Thyroid gland (tissue), 4 donors: ENCODE results near the gene GDAP1L1.

Source experiments
- POLR2A ChIP-seq, 2 donors: fragments of 450-650 bp; IDR thresholded peaks; one replicate each; pipeline ENCODE4 v1.6.1; 2017; ENCODE audit warnings: antibody characterized with exemption in 2 of 2, mild to moderate bottlenecking in 2 of 2, moderate library complexity in 1 of 2
- TF ChIP-seq, protein P1 (sequence below), 6 experiments: fragments of 200-600 bp in 3 of 6; fragments of 450-650 bp in 3 of 6; sonication (generic) in 3 of 6; IDR thresholded peaks; one replicate each; pipeline ENCODE4 v1.5.1; 2016 to 2019; ENCODE audit warnings: antibody characterized with exemption in 6 of 6, mild to moderate bottlenecking in 2 of 6, inconsistent platforms in 1 of 6, moderate library complexity in 1 of 6

DNA sequence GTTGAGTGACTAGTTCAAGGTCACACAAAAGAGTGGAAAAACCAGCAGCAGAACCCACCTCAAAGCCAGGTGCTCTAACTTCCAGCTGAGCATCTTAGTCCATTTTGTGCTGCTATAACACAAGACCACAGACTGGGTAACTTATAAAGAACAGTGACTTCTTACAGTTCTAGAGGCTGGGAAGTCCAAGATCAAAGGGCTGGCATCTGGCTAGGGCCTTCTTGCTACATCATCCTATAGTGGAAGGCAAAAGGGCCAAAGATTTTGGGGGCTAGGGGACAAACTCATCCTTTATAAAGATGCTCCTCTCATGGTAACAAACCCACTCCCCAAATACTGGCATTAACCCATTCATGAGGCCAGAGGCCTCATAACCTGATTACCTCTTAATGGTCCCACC is 54.2 kb downstream of the GDAP1L1 start:
- TF ChIP-seq, protein P1, sequence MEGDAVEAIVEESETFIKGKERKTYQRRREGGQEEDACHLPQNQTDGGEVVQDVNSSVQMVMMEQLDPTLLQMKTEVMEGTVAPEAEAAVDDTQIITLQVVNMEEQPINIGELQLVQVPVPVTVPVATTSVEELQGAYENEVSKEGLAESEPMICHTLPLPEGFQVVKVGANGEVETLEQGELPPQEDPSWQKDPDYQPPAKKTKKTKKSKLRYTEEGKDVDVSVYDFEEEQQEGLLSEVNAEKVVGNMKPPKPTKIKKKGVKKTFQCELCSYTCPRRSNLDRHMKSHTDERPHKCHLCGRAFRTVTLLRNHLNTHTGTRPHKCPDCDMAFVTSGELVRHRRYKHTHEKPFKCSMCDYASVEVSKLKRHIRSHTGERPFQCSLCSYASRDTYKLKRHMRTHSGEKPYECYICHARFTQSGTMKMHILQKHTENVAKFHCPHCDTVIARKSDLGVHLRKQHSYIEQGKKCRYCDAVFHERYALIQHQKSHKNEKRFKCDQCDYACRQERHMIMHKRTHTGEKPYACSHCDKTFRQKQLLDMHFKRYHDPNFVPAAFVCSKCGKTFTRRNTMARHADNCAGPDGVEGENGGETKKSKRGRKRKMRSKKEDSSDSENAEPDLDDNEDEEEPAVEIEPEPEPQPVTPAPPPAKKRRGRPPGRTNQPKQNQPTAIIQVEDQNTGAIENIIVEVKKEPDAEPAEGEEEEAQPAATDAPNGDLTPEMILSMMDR (IDR thresholded peaks at IDR 0.05), result no peak
- no peak for TF ChIP-seq POLR2A (IDR thresholded peaks at IDR 0.05)
